ENCODE results near the gene APRT. TPM values are rescaled to one million over a fixed set of nuclear protein-coding genes. Genes with fewer than 3 reads are reported as not detected.

Gene APRT
- total and polyA plus RNA-seq, 9 donors: 12.7 to 150 (median 74.1) TPM

DNA sequence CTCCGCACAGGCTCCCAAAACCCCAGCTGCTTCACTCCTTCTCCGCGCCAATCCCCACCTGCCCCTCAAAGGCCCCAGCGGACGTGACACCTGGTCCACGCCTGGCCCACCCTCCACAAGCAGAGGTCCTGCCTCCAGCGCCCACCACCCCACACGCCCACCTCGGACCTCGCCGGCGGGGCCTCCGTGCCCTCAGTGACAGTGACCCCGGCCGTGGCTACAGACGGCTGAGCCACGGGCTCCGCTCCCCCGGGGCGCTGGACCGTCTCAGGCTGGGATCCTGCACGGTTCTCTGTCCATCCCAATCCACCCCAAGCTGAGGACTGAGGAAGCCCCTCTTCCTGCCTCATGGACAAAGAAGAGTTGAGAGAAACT lies 51.8 kb downstream of the APRT start:
- 84 to 94% (median 88%) methylated on average over 22 of the region's 22 CpGs for WGBS, 3 donors
- Histone ChIP-seq H3K27ac (peak overlapping the region in 1 of 2 donors; percentile 45), H3K36me3 (no peaks in the 10 kb centered on the region), H3K4me3 (peak overlapping the region; percentile 3), H3K27me3 (no peaks in the 10 kb centered on the region), H3K9me3 (no peaks in the 10 kb centered on the region), H3K4me1 (ENCODE audit: insufficient read depth) (peaks cover 10% of the 10 kb centered on the region)
- TF ChIP-seq POLR2A (IDR thresholded peaks at IDR 0.05) (no peak), EP300 (IDR thresholded peaks at IDR 0.05) (no peak)
- TF ChIP-seq, protein P1, sequence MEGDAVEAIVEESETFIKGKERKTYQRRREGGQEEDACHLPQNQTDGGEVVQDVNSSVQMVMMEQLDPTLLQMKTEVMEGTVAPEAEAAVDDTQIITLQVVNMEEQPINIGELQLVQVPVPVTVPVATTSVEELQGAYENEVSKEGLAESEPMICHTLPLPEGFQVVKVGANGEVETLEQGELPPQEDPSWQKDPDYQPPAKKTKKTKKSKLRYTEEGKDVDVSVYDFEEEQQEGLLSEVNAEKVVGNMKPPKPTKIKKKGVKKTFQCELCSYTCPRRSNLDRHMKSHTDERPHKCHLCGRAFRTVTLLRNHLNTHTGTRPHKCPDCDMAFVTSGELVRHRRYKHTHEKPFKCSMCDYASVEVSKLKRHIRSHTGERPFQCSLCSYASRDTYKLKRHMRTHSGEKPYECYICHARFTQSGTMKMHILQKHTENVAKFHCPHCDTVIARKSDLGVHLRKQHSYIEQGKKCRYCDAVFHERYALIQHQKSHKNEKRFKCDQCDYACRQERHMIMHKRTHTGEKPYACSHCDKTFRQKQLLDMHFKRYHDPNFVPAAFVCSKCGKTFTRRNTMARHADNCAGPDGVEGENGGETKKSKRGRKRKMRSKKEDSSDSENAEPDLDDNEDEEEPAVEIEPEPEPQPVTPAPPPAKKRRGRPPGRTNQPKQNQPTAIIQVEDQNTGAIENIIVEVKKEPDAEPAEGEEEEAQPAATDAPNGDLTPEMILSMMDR (IDR thresholded peaks at IDR 0.05): no peak
- intact Hi-C loops (cut with DNase I): no loop called here
- no peak for DNase-seq

Other genes starting within 250 kb of the APRT start
- 10 to 100 TPM; 16.0 to 40.4 (median 36.5) TPM for gene ZC3H18, start 241.5 kb downstream of the APRT start, total RNA-seq
- 10 to 100 TPM; 17.1 to 25.3 TPM for gene ZC3H18, start 241.5 kb downstream of the APRT start, polyA plus RNA-seq
- gene IL17C, start 173.4 kb downstream of the APRT start, total RNA-seq: not detected
- gene IL17C, start 173.4 kb downstream of the APRT start, polyA plus RNA-seq: not detected
- 100 to 1,000 TPM in 1 of 7 donors, 10 to 100 TPM in 6; 17.5 to 244 (median 63.0) TPM for gene CYBA, start 160.9 kb downstream of the APRT start, total RNA-seq
- gene CYBA, start 160.9 kb downstream of the APRT start, polyA plus RNA-seq: 10 to 100 TPM in 1 of 2 donors, 1 to 10 TPM in 1; 6.5 to 51.5 TPM
- 100 to 1,000 TPM in 1 of 7 donors, 10 to 100 TPM in 5, 1 to 10 TPM in 1; 9.1 to 135 (median 20.9) TPM for gene MVD, start 148.8 kb downstream of the APRT start, total RNA-seq
- gene MVD, start 148.8 kb downstream of the APRT start, polyA plus RNA-seq: 10 to 100 TPM in 1 of 2 donors, 1 to 10 TPM in 1; 9.2 to 22.6 TPM
- gene SNAI3, start 125.4 kb downstream of the APRT start, total RNA-seq: 1 to 10 TPM in 1 of 7 donors, under 1 TPM in 3, not detected in 3; 0.12 to 1.0 (median 0.25) TPM
- gene SNAI3, start 125.4 kb downstream of the APRT start, polyA plus RNA-seq: under 1 TPM in 1 of 2 donors, not detected in 1; 0.28 TPM
- gene RNF166, start 105.5 kb downstream of the APRT start, total RNA-seq: 10 to 100 TPM; 17.3 to 26.5 (median 22.2) TPM
- 10 to 100 TPM in 1 of 2 donors, 1 to 10 TPM in 1; 4.7 to 14.0 TPM for gene RNF166, start 105.5 kb downstream of the APRT start, polyA plus RNA-seq
- gene CTU2, start 105.4 kb downstream of the APRT start, total RNA-seq: 10 to 100 TPM in 6 of 7 donors, 1 to 10 TPM in 1; 8.2 to 36.5 (median 20.5) TPM
- 10 to 100 TPM in 1 of 2 donors, under 1 TPM in 1; 0.45 to 12.9 TPM for gene CTU2, start 105.4 kb downstream of the APRT start, polyA plus RNA-seq
- gene PIEZO1, start 26.7 kb downstream of the APRT start, total RNA-seq: 10 to 100 TPM; 27.8 to 93.5 (median 49.1) TPM
- gene PIEZO1, start 26.7 kb downstream of the APRT start, polyA plus RNA-seq: 10 to 100 TPM; 13.0 to 62.1 TPM
- 1 to 10 TPM in 4 of 7 donors, under 1 TPM in 2, not detected in 1; 0.66 to 3.2 (median 1.5) TPM for gene CDT1, start 8.1 kb downstream of the APRT start, total RNA-seq
- gene CDT1, start 8.1 kb downstream of the APRT start, polyA plus RNA-seq: under 1 TPM; 0.18 to 0.56 TPM
- 10 to 100 TPM; 14.1 to 30.1 (median 21.6) TPM for gene GALNS, start 45.0 kb upstream of the APRT start, total RNA-seq
- gene GALNS, start 45.0 kb upstream of the APRT start, polyA plus RNA-seq: 10 to 100 TPM; 14.0 to 40.4 TPM
- 10 to 100 TPM; 37.2 to 65.7 (median 56.3) TPM for gene TRAPPC2L, start 45.2 kb upstream of the APRT start, total RNA-seq
- 100 to 1,000 TPM in 1 of 2 donors, 10 to 100 TPM in 1; 58.6 to 101 TPM for gene TRAPPC2L, start 45.2 kb upstream of the APRT start, polyA plus RNA-seq
- not detected for gene PABPN1L, start 54.7 kb upstream of the APRT start, total RNA-seq
- gene PABPN1L, start 54.7 kb upstream of the APRT start, polyA plus RNA-seq: under 1 TPM in 1 of 2 donors, not detected in 1; 0.25 TPM
- gene CBFA2T3, start 165.3 kb upstream of the APRT start, total RNA-seq: 1 to 10 TPM in 3 of 7 donors, under 1 TPM in 3, not detected in 1; 0.53 to 2.8 (median 0.96) TPM
- gene CBFA2T3, start 165.3 kb upstream of the APRT start, polyA plus RNA-seq: 1 to 10 TPM; 1.2 to 1.9 TPM